SK-N-MC (cell line): ENCODE results near the gene SMYD4.

Experiments
- DNase-seq: peaks from one replicate; pipeline ENCODE4 v3.0.0-alpha.2; 2011; ENCODE audit warnings: low read depth, low spot score
- H3K27ac ChIP-seq: fragments of 200-600 bp; sonication (generic); 2 replicates; pipeline ENCODE4 v1.5.1; 2016; ENCODE audit warnings: mixed run types
- H3K36me3 ChIP-seq: fragments of 200-600 bp; sonication (generic); 2 replicates; pipeline ENCODE4 v1.6.1; 2017; ENCODE audit warnings: antibody characterized with exemption, low read length, mixed read lengths; ENCODE audit not compliant: insufficient read depth
- H3K4me3 ChIP-seq: fragments of 200-600 bp; sonication (generic); 2 replicates; pipeline ENCODE4 v1.5.1; 2016
- H3K9ac ChIP-seq: fragments of 200-600 bp; sonication (generic); 2 replicates; pipeline ENCODE4 v1.8.0; 2017; ENCODE audit warnings: mixed run types, mixed read lengths; ENCODE audit not compliant: insufficient read length
- H3K9me3 ChIP-seq: fragments of 200-600 bp; sonication (generic); 2 replicates; pipeline ENCODE4 v1.6.1; 2017; ENCODE audit warnings: low read depth, mild to moderate bottlenecking, antibody characterized with exemption, low read length, moderate library complexity, mixed read lengths
- EZH2 ChIP-seq: fragments of 200-600 bp; sonication (generic); IDR thresholded peaks from one replicate; pipeline ENCODE4 v1.6.1; 2017; ENCODE audit warnings: antibody characterized with exemption
- FOXP2 ChIP-seq: optimal IDR thresholded peaks from 2 replicates; pipeline ENCODE3; 2011; ENCODE audit warnings: mild to moderate bottlenecking, moderate library complexity; ENCODE audit not compliant: insufficient read depth; ENCODE audit errors: extremely low read length, control extremely low read depth
- POLR2AphosphoS5 ChIP-seq: IDR thresholded peaks from 2 replicates; pipeline ENCODE4 v1.6.1; 2012; ENCODE audit warnings: mild to moderate bottlenecking, low read depth, low read length, borderline replicate concordance

Gene SMYD4

GRCh38 chr17:1797323-1797722 is 32.4 kb downstream of the SMYD4 start:
- H3K4me3 ChIP-seq, result no peak overlapping the region
- H3K27ac ChIP-seq, result no peak overlapping the region
- no peak for TF ChIP-seq POLR2AphosphoS5
- TF ChIP-seq FOXP2, result no peak
- no peak for TF ChIP-seq EZH2
- no peak for DNase-seq
- H3K9me3 ChIP-seq, result no peaks in the 10 kb centered on the region
- H3K36me3 ChIP-seq, result peaks cover 25% of the 10 kb centered on the region
- no peak overlapping the region for H3K9ac ChIP-seq

- Histone ChIP-seq H3K27ac (no peak overlapping the region), H3K9ac (no peak overlapping the region), H3K4me3 (no peak overlapping the region), H3K9me3 (no peaks in the 10 kb centered on the region), H3K36me3 (peaks cover 25% of the 10 kb centered on the region)
- TF ChIP-seq EZH2, result no peak
- DNase-seq, result no peak
These were observed 32.9 kb downstream of the SMYD4 start for GRCh38 chr17:1796800-1797199.

GRCh38 chr17:1793447-1793806 is 36.3 kb downstream of the SMYD4 start:
- H3K9me3 ChIP-seq, result no peaks in the 10 kb centered on the region
- no peak overlapping the region for H3K4me3 ChIP-seq
- no peak overlapping the region for H3K9ac ChIP-seq
- H3K27ac ChIP-seq, result no peak overlapping the region
- DNase-seq, result no peak
- TF ChIP-seq FOXP2, result no peak
- no peak for TF ChIP-seq EZH2
- no peak for TF ChIP-seq POLR2AphosphoS5
- peaks cover 15% of the 10 kb centered on the region for H3K36me3 ChIP-seq

GRCh38 chr17:1792495-1793446 is 36.9 kb downstream of the SMYD4 start:
- no peaks in the 10 kb centered on the region for H3K9me3 ChIP-seq
- H3K4me3 ChIP-seq, result no peak overlapping the region
- no peak for TF ChIP-seq POLR2AphosphoS5
- TF ChIP-seq EZH2, result no peak
- TF ChIP-seq FOXP2, result no peak
- H3K27ac ChIP-seq, result no peak overlapping the region
- H3K36me3 ChIP-seq, result peaks cover 16% of the 10 kb centered on the region
- DNase-seq, result no peak
- no peak overlapping the region for H3K9ac ChIP-seq

GRCh38 chr17:1789936-1790335 is 39.8 kb downstream of the SMYD4 start:
- no peak overlapping the region for H3K4me3 ChIP-seq
- no peak for TF ChIP-seq EZH2
- TF ChIP-seq FOXP2, result no peak
- no peak for TF ChIP-seq POLR2AphosphoS5
- no peaks in the 10 kb centered on the region for H3K9me3 ChIP-seq
- H3K27ac ChIP-seq, result peak overlapping the region; percentile 49; the same call in 1 of the 2 replicates
- DNase-seq, result no peak
- H3K9ac ChIP-seq, result no peak overlapping the region
- peaks cover 34% of the 10 kb centered on the region for H3K36me3 ChIP-seq

- H3K4me3 ChIP-seq, result no peak overlapping the region
- DNase-seq, result no peak
- H3K9ac ChIP-seq, result no peak overlapping the region
- H3K9me3 ChIP-seq, result no peaks in the 10 kb centered on the region
- H3K27ac ChIP-seq, result no peak overlapping the region
- no peak for TF ChIP-seq FOXP2
- H3K36me3 ChIP-seq, result peaks cover 52% of the 10 kb centered on the region
These were observed 42.3 kb downstream of the SMYD4 start for GRCh38 chr17:1787301-1787902.

- H3K9me3 ChIP-seq, result no peaks in the 10 kb centered on the region
- no peak overlapping the region for H3K4me3 ChIP-seq
- no peak for DNase-seq
- TF ChIP-seq EZH2, result no peak
- no peak for TF ChIP-seq FOXP2
- TF ChIP-seq POLR2AphosphoS5, result no peak
- H3K9ac ChIP-seq, result no peak overlapping the region
- no peak overlapping the region for H3K27ac ChIP-seq
- H3K36me3 ChIP-seq, result peaks cover 59% of the 10 kb centered on the region
These were observed 43.0 kb downstream of the SMYD4 start for GRCh38 chr17:1786708-1787107.

GRCh38 chr17:1785930-1786329 is 43.8 kb downstream of the SMYD4 start:
- TF ChIP-seq POLR2AphosphoS5 (no peak), EZH2 (no peak), FOXP2 (no peak)
- no peak overlapping the region for H3K9ac ChIP-seq
- H3K4me3 ChIP-seq, result no peak overlapping the region
- no peak for DNase-seq
- H3K36me3 ChIP-seq, result peaks cover 67% of the 10 kb centered on the region
- no peak overlapping the region for H3K27ac ChIP-seq
- no peaks in the 10 kb centered on the region for H3K9me3 ChIP-seq

- H3K9me3 ChIP-seq, result no peaks in the 10 kb centered on the region
- no peak for TF ChIP-seq POLR2AphosphoS5
- no peak for TF ChIP-seq EZH2
- H3K9ac ChIP-seq, result no peak overlapping the region
- H3K36me3 ChIP-seq, result peaks cover 67% of the 10 kb centered on the region
- no peak overlapping the region for H3K27ac ChIP-seq
- no peak overlapping the region for H3K4me3 ChIP-seq
- no peak for DNase-seq
These were observed 45.7 kb downstream of the SMYD4 start for GRCh38 chr17:1783834-1784611.
